ENCODE data around the gene SV2B.

SV2B gene

DNA sequence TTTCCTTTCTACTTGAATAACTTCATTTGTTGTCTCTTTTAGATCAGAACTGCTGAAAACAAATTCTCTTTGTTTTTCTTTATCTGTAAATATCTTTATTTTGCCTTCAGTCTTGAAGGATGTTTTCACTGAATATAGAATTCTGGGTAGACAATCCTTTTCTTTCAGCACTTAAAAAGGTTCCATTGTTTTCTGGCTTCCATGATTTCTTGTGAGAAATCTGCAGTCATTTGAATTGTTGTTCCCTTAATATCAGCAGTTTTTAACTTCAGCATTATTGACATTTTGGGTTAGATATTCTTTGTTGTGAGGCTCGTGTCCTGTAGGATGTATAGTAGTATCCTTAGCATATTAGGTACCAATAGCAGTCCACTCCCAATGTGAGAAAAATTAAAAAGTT, 65.8 kb downstream of the SV2B start:
- H3K27ac ChIP-seq = no peak overlapping the region
- TF ChIP-seq ZFX (IDR thresholded peaks at IDR 0.05; ENCODE audit: borderline replicate concordance) (no peak), CTCF (IDR thresholded peaks at IDR 0.05) (no peak)

- no peak overlapping the region for H3K27ac ChIP-seq
- TF ChIP-seq ZFX (IDR thresholded peaks at IDR 0.05; ENCODE audit: borderline replicate concordance) = no peak
- no peak for TF ChIP-seq CTCF (IDR thresholded peaks at IDR 0.05)
Measured at GRCh38 chr15:91168457-91168856, 68.4 kb downstream of the SV2B start.

GRCh38 chr15:91171334-91171733, 71.3 kb downstream of the SV2B start:
- H3K27ac ChIP-seq = no peak overlapping the region
- TF ChIP-seq CTCF (IDR thresholded peaks at IDR 0.05) = no peak
- no peak for TF ChIP-seq ZFX (IDR thresholded peaks at IDR 0.05; ENCODE audit: borderline replicate concordance)

DNA sequence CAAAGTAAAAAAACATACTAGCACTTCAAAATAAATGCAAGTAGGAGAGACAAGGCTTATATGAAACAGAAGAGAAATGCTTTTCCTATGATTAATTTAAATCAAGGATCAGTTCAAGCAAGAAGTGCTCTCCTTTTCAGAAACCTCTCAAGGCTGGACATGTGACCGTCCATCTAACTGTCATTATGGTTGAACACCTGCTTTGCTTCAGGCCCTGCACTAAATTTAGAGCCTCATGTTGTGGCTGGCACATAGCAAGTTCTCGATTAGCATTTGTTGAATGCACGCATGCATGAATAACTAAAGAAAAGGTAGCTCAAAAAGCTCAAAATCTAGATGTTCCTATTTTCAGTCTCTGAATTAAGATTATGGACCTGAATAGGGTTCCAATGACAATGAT, 82.0 kb downstream of the SV2B start:
- TF ChIP-seq ZFX (IDR thresholded peaks at IDR 0.05; ENCODE audit: borderline replicate concordance) = no peak
- TF ChIP-seq CTCF (IDR thresholded peaks at IDR 0.05) = no peak
- no peak overlapping the region for H3K27ac ChIP-seq

- H3K27ac ChIP-seq = no peak overlapping the region
- no peak for TF ChIP-seq CTCF (IDR thresholded peaks at IDR 0.05)
- no peak for TF ChIP-seq ZFX (IDR thresholded peaks at IDR 0.05; ENCODE audit: borderline replicate concordance)
Measured at GRCh38 chr15:91183596-91183995, 83.5 kb downstream of the SV2B start.

- TF ChIP-seq CTCF (IDR thresholded peaks at IDR 0.05) (no peak), ZFX (IDR thresholded peaks at IDR 0.05; ENCODE audit: borderline replicate concordance) (no peak)
- no peak overlapping the region for H3K27ac ChIP-seq
Measured at GRCh38 chr15:91184441-91184840, 84.4 kb downstream of the SV2B start.

- no peak for TF ChIP-seq CTCF (IDR thresholded peaks at IDR 0.05)
- no peak for TF ChIP-seq ZFX (IDR thresholded peaks at IDR 0.05; ENCODE audit: borderline replicate concordance)
- no peak overlapping the region for H3K27ac ChIP-seq
Measured at GRCh38 chr15:91186904-91187656, 87.0 kb downstream of the SV2B start.

Data from 22Rv1 (cell line).